DMS153 treated with DMSO at 0.1 percent for 48 hours (cell line): ENCODE data around the gene CRYBA2.

Experiments
- DNase-seq: peaks from one replicate; lab custom pipeline; 2025; ENCODE audit not compliant: unreplicated experiment; lab: John Stamatoyannopoulos, UW

Gene CRYBA2

GRCh38 chr2:218983263-218983933 is 9.8 kb downstream of the CRYBA2 start:
- DNase-seq, result no peak

GRCh38 chr2:218982586-218983262 is 10.5 kb downstream of the CRYBA2 start:
- DNase-seq, result no peak

GRCh38 chr2:218981881-218982585 is 11.2 kb downstream of the CRYBA2 start:
- DNase-seq, result peak; percentile 14

GRCh38 chr2:218981390-218981880 is 11.8 kb downstream of the CRYBA2 start:
- DNase-seq, result no peak

GRCh38 chr2:218980735-218981389 is 12.4 kb downstream of the CRYBA2 start:
- DNase-seq, result peak; percentile 43

- DNase-seq, result peak; percentile 88
Measured at GRCh38 chr2:218979846-218980734, 13.1 kb downstream of the CRYBA2 start.

- no peak for DNase-seq
Measured at GRCh38 chr2:218975060-218975777, 18.0 kb downstream of the CRYBA2 start.

- DNase-seq, result no peak
Measured at GRCh38 chr2:218970894-218971293, 22.3 kb downstream of the CRYBA2 start.

GRCh38 chr2:218964041-218964771 is 29.0 kb downstream of the CRYBA2 start:
- peak; percentile 41 for DNase-seq

GRCh38 chr2:218963601-218964000 is 29.6 kb downstream of the CRYBA2 start:
- DNase-seq, result no peak

- peak; percentile 96 for DNase-seq
Measured at GRCh38 chr2:218962859-218963492, 30.2 kb downstream of the CRYBA2 start.

GRCh38 chr2:218961651-218962570 is 31.3 kb downstream of the CRYBA2 start:
- peak; percentile 27 for DNase-seq

GRCh38 chr2:218961229-218961628 is 32.0 kb downstream of the CRYBA2 start:
- no peak for DNase-seq

- no peak for DNase-seq
Measured at GRCh38 chr2:218960309-218961165, 32.7 kb downstream of the CRYBA2 start.

- no peak for DNase-seq
Measured at GRCh38 chr2:218959761-218960308, 33.4 kb downstream of the CRYBA2 start.

- DNase-seq, result peak; percentile 79
Measured at GRCh38 chr2:218959141-218959731, 34.0 kb downstream of the CRYBA2 start, which contains the start of gene CDK5R2. Gene CDK5R2, plus strand, starts transcription at chr2:218959666. Its CDS starts 155 bp downstream, at chr2:218959821.
